ENCODE data around the gene C4orf54.

GRCh38 chr4:99629962-99630554, 27.6 kb downstream of the C4orf54 start:
- TF ChIP-seq CEBPB (IDR thresholded peaks at IDR 0.05; ENCODE audit: low read depth, low read length), result no peak
- TF ChIP-seq CTCF (conservative IDR thresholded peaks at IDR 0.05; ENCODE audit: low read depth, low read length), result no peak
- TF ChIP-seq POLR2A (IDR thresholded peaks at IDR 0.05; ENCODE audit: low read depth, low read length), result no peak
- no peak for TF ChIP-seq RAD21 (IDR thresholded peaks at IDR 0.05; ENCODE audit: low read length)
- no peak for TF ChIP-seq FOS (IDR thresholded peaks at IDR 0.05; ENCODE audit: low read depth, low read length)
- TF ChIP-seq USF2 (IDR thresholded peaks at IDR 0.05; ENCODE audit: low read depth, low read length), result no peak
- no peak for TF ChIP-seq BHLHE40 (IDR thresholded peaks at IDR 0.05; ENCODE audit: low read depth, low read length)
- TF ChIP-seq MXI1 (IDR thresholded peaks at IDR 0.05; ENCODE audit: borderline replicate concordance, low read depth, low read length), result no peak
- TF ChIP-seq ELK1 (IDR thresholded peaks at IDR 0.05; ENCODE audit: borderline replicate concordance, low read depth, low read length), result no peak
- TF ChIP-seq MAZ (IDR thresholded peaks at IDR 0.05; ENCODE audit: borderline replicate concordance, low read depth, low read length), result no peak
- no peak for TF ChIP-seq RFX5 (IDR thresholded peaks at IDR 0.05; ENCODE audit: low read depth, low read length)
- TF ChIP-seq SMC3 (IDR thresholded peaks at IDR 0.05; ENCODE audit: low read depth, low read length), result no peak

Measured in IMR-90 (cell line).